Measurements from ENCODE around the gene CFL1.

The CFL1 gene

GRCh38 chr11:65860278-65861164, 2.5 kb upstream of the CFL1 start, which contains the start of gene MUS81:
MUS81 (plus strand) TSS chr11:65860433; CDS start chr11:65860754, 321 bp downstream.
- H3K9me3 ChIP-seq (ENCODE audit: control insufficient read depth, low read length), result no peaks in the 10 kb centered on the region

GRCh38 chr11:65859812-65860277, 1.9 kb upstream of the CFL1 start:
- H3K36me3 ChIP-seq (ENCODE audit: control insufficient read depth, insufficient read depth, low read length), result peaks cover 54% of the 10 kb centered on the region
- WGBS, 2 experiments (ENCODE audit: insufficient coverage in 2 of 2), result 3% methylated on average over 16 of the region's 16 CpGs
- H3K4me1 ChIP-seq (ENCODE audit: control insufficient read depth, insufficient read depth, low read length, poor library complexity, severe bottlenecking), result peaks cover 29% of the 10 kb centered on the region
- peak overlapping the region; percentile 95 for H3K4me3 ChIP-seq (ENCODE audit: extremely low read depth, insufficient read depth, low read length, poor library complexity, severe bottlenecking)
- H3K9me3 ChIP-seq (ENCODE audit: control insufficient read depth, low read length), result no peaks in the 10 kb centered on the region
- H3K27ac ChIP-seq (ENCODE audit: low read depth, low read length, severe bottlenecking), result peak overlapping the region; percentile 89

More at GRCh38 chr11:65860278-65861164, 2.5 kb upstream of the CFL1 start, which contains the start of gene MUS81:
- H3K4me3 ChIP-seq (ENCODE audit: extremely low read depth, insufficient read depth, low read length, poor library complexity, severe bottlenecking), result peak within 1 kb of the TSS; percentile 95
- peak within 1 kb of the TSS; percentile 94 for H3K27ac ChIP-seq (ENCODE audit: low read depth, low read length, severe bottlenecking)
- H3K4me1 ChIP-seq (ENCODE audit: control insufficient read depth, insufficient read depth, low read length, poor library complexity, severe bottlenecking), result peaks cover 22% of the 10 kb centered on the region
- 0% methylated on average over 70 to 76 of the region's 78 CpGs for WGBS, 2 experiments (ENCODE audit: insufficient coverage in 2 of 2)
- peaks cover 54% of the 10 kb centered on the region for H3K36me3 ChIP-seq (ENCODE audit: control insufficient read depth, insufficient read depth, low read length)

GRCh38 chr11:65859095-65859811, 1.3 kb upstream of the CFL1 start:
- Histone ChIP-seq H3K4me1 (ENCODE audit: control insufficient read depth, insufficient read depth, low read length, poor library complexity, severe bottlenecking) (peaks cover 30% of the 10 kb centered on the region), H3K27ac (ENCODE audit: low read depth, low read length, severe bottlenecking) (peak overlapping the region; percentile 94), H3K4me3 (ENCODE audit: extremely low read depth, insufficient read depth, low read length, poor library complexity, severe bottlenecking) (peak overlapping the region; percentile 95), H3K36me3 (ENCODE audit: control insufficient read depth, insufficient read depth, low read length) (peaks cover 54% of the 10 kb centered on the region), H3K9me3 (ENCODE audit: control insufficient read depth, low read length) (no peaks in the 10 kb centered on the region)
- 0% methylated on average over 39 to 46 of the region's 46 CpGs for WGBS, 2 experiments (ENCODE audit: insufficient coverage in 2 of 2)

- Histone ChIP-seq H3K27ac (ENCODE audit: low read depth, low read length, severe bottlenecking) (peak overlapping the region; percentile 94), H3K36me3 (ENCODE audit: control insufficient read depth, insufficient read depth, low read length) (peaks cover 54% of the 10 kb centered on the region), H3K9me3 (ENCODE audit: control insufficient read depth, low read length) (no peaks in the 10 kb centered on the region), H3K4me3 (ENCODE audit: extremely low read depth, insufficient read depth, low read length, poor library complexity, severe bottlenecking) (peak overlapping the region; percentile 95), H3K4me1 (ENCODE audit: control insufficient read depth, insufficient read depth, low read length, poor library complexity, severe bottlenecking) (peaks cover 30% of the 10 kb centered on the region)
- WGBS, 2 experiments (ENCODE audit: insufficient coverage in 2 of 2), result 1 to 6% methylated on average over 9 to 10 of the region's 10 CpGs
Measured at GRCh38 chr11:65858681-65859087, 704 bp upstream of the CFL1 start.

- WGBS, 2 experiments (ENCODE audit: insufficient coverage in 2 of 2), result 0% methylated on average over 25 to 46 of the region's 49 CpGs
- Histone ChIP-seq H3K27ac (ENCODE audit: low read depth, low read length, severe bottlenecking) (peak overlapping the region; percentile 94), H3K9me3 (ENCODE audit: control insufficient read depth, low read length) (no peaks in the 10 kb centered on the region), H3K36me3 (ENCODE audit: control insufficient read depth, insufficient read depth, low read length) (peaks cover 54% of the 10 kb centered on the region), H3K4me1 (ENCODE audit: control insufficient read depth, insufficient read depth, low read length, poor library complexity, severe bottlenecking) (peaks cover 28% of the 10 kb centered on the region), H3K4me3 (ENCODE audit: extremely low read depth, insufficient read depth, low read length, poor library complexity, severe bottlenecking) (peak overlapping the region; percentile 95)
Measured at GRCh38 chr11:65857500-65857852, 504 bp downstream of the CFL1 start.

- Histone ChIP-seq H3K36me3 (ENCODE audit: control insufficient read depth, insufficient read depth, low read length) (peaks cover 54% of the 10 kb centered on the region), H3K4me3 (ENCODE audit: extremely low read depth, insufficient read depth, low read length, poor library complexity, severe bottlenecking) (peak overlapping the region; percentile 95), H3K9me3 (ENCODE audit: control insufficient read depth, low read length) (no peaks in the 10 kb centered on the region), H3K4me1 (ENCODE audit: control insufficient read depth, insufficient read depth, low read length, poor library complexity, severe bottlenecking) (peaks cover 22% of the 10 kb centered on the region), H3K27ac (ENCODE audit: low read depth, low read length, severe bottlenecking) (peak overlapping the region; percentile 94)
- 0 to 1% methylated on average over 53 to 54 of the region's 57 CpGs for WGBS, 2 experiments (ENCODE audit: insufficient coverage in 2 of 2)
Measured at GRCh38 chr11:65856689-65857499, 1.1 kb downstream of the CFL1 start.

GRCh38 chr11:65855927-65856363, 2.0 kb downstream of the CFL1 start:
- H3K4me3 ChIP-seq (ENCODE audit: extremely low read depth, insufficient read depth, low read length, poor library complexity, severe bottlenecking), result peak overlapping the region; percentile 95
- H3K9me3 ChIP-seq (ENCODE audit: control insufficient read depth, low read length), result no peaks in the 10 kb centered on the region
- 94 to 96% methylated on average over 15 of the region's 15 CpGs for WGBS, 2 experiments (ENCODE audit: insufficient coverage in 2 of 2)
- H3K27ac ChIP-seq (ENCODE audit: low read depth, low read length, severe bottlenecking), result no peak overlapping the region
- peaks cover 17% of the 10 kb centered on the region for H3K4me1 ChIP-seq (ENCODE audit: control insufficient read depth, insufficient read depth, low read length, poor library complexity, severe bottlenecking)
- H3K36me3 ChIP-seq (ENCODE audit: control insufficient read depth, insufficient read depth, low read length), result peaks cover 59% of the 10 kb centered on the region

- Histone ChIP-seq H3K9me3 (ENCODE audit: control insufficient read depth, low read length) (no peaks in the 10 kb centered on the region), H3K36me3 (ENCODE audit: control insufficient read depth, insufficient read depth, low read length) (peaks cover 59% of the 10 kb centered on the region), H3K4me1 (ENCODE audit: control insufficient read depth, insufficient read depth, low read length, poor library complexity, severe bottlenecking) (peaks cover 17% of the 10 kb centered on the region), H3K27ac (ENCODE audit: low read depth, low read length, severe bottlenecking) (no peak overlapping the region), H3K4me3 (ENCODE audit: extremely low read depth, insufficient read depth, low read length, poor library complexity, severe bottlenecking) (no peak overlapping the region)
- 97% methylated on average over 10 to 11 of the region's 15 CpGs for WGBS, 2 experiments (ENCODE audit: insufficient coverage in 2 of 2)
Measured at GRCh38 chr11:65854852-65855837, 2.8 kb downstream of the CFL1 start.

- no peak overlapping the region for H3K27ac ChIP-seq (ENCODE audit: low read depth, low read length, severe bottlenecking)
- WGBS, 2 experiments (ENCODE audit: insufficient coverage in 2 of 2), result 92 to 97% methylated on average over 4 of the region's 4 CpGs
- no peak overlapping the region for H3K4me3 ChIP-seq (ENCODE audit: extremely low read depth, insufficient read depth, low read length, poor library complexity, severe bottlenecking)
- no peaks in the 10 kb centered on the region for H3K9me3 ChIP-seq (ENCODE audit: control insufficient read depth, low read length)
- H3K36me3 ChIP-seq (ENCODE audit: control insufficient read depth, insufficient read depth, low read length), result peaks cover 59% of the 10 kb centered on the region
- H3K4me1 ChIP-seq (ENCODE audit: control insufficient read depth, insufficient read depth, low read length, poor library complexity, severe bottlenecking), result peaks cover 17% of the 10 kb centered on the region
Measured at GRCh38 chr11:65854161-65854592, 3.8 kb downstream of the CFL1 start.
